IPS-NIHi7 (cell line): ENCODE measurements around the gene DIAPH1.

ENCODE experiments used
- DNase-seq: peaks from one replicate; pipeline ENCODE4 v3.0.0; 2012; ENCODE audit warnings: mixed read lengths; ENCODE audit errors: extremely low spot score

Gene DIAPH1

GRCh38 chr5:141519605-141520565, 98.9 kb downstream of the DIAPH1 start:
- DNase-seq = no peak

GRCh38 chr5:141518618-141519015, 100.2 kb downstream of the DIAPH1 start:
- DNase-seq = no peak

GRCh38 chr5:141517880-141518617, 100.8 kb downstream of the DIAPH1 start:
- DNase-seq = no peak

- no peak for DNase-seq
These were observed 101.5 kb downstream of the DIAPH1 start for GRCh38 chr5:141517312-141517711.

GRCh38 chr5:141516672-141517025, 102.2 kb downstream of the DIAPH1 start:
- no peak for DNase-seq

- no peak for DNase-seq
These were observed 102.7 kb downstream of the DIAPH1 start for GRCh38 chr5:141515946-141516671.

GRCh38 chr5:141515141-141515540, 103.7 kb downstream of the DIAPH1 start:
- no peak for DNase-seq

- DNase-seq = peak; percentile 70
These were observed 104.3 kb downstream of the DIAPH1 start for GRCh38 chr5:141514330-141515133.

GRCh38 chr5:141513627-141514329, 105.0 kb downstream of the DIAPH1 start:
- peak; percentile 60 for DNase-seq

GRCh38 chr5:141512911-141513626, 105.7 kb downstream of the DIAPH1 start:
- peak; percentile 34 for DNase-seq

GRCh38 chr5:141512390-141512910, 106.3 kb downstream of the DIAPH1 start:
- DNase-seq = peak; percentile 91

- no peak for DNase-seq
These were observed 107.0 kb downstream of the DIAPH1 start for GRCh38 chr5:141511771-141512325.

GRCh38 chr5:141510850-141511601, 107.8 kb downstream of the DIAPH1 start:
- DNase-seq = no peak

- DNase-seq = no peak
These were observed 108.6 kb downstream of the DIAPH1 start for GRCh38 chr5:141510160-141510559.

- DNase-seq = peak; percentile 74
These were observed 109.8 kb downstream of the DIAPH1 start for GRCh38 chr5:141508798-141509611.

- no peak for DNase-seq
These were observed 110.4 kb downstream of the DIAPH1 start for GRCh38 chr5:141508440-141508797.

- no peak for DNase-seq
These were observed 111.3 kb downstream of the DIAPH1 start for GRCh38 chr5:141507387-141508091.
